ENCODE results near the gene CES4A. TPM values are rescaled to one million over a fixed set of nuclear protein-coding genes. Genes with fewer than 3 reads are reported as not detected.

The CES4A gene
- total RNA-seq, 1 donor from 2014 or later: 1.2 TPM

DNA sequence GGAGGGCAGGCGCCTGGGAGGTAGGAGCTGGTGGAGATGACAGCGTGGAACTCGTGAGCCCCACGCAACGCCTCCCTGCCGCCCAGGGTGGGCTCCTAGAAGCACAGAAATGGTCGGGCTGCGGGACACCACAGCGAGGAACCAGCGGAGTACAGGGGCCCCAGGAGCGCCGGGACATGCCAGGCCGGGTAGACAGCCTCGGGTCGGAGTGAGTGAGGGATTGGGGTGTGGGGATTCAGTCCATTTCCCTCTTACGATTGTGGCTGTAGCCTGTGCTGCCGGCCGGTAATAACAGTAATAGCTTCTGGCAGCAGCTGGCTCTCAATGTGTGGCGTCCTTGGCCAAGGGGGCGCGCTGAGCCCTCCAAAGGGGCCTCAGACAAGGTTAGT lies 39.6 kb upstream of the CES4A start:
- H3K4me2 ChIP-seq (ENCODE audit: low read length): peak overlapping the region; percentile 90
- Mint-ChIP-seq H3K9me3 (ENCODE audit: unreplicated experiment) (peaks cover 8% of the 10 kb centered on the region), H3K4me1 (ENCODE audit: low read depth, unreplicated experiment) (peaks cover 2% of the 10 kb centered on the region), H3K36me3 (ENCODE audit: low read depth, unreplicated experiment) (peaks cover 5% of the 10 kb centered on the region), H3K4me3 (ENCODE audit: unreplicated experiment) (no peak overlapping the region), H3K27me3 (ENCODE audit: low read depth, unreplicated experiment) (peaks cover 25% of the 10 kb centered on the region), H3K27ac (ENCODE audit: unreplicated experiment) (no peak overlapping the region)
- no peaks in the 10 kb centered on the region for H4K20me1 ChIP-seq (ENCODE audit: insufficient read depth, low read length)
- FAIRE-seq: no peak
- no peaks in the 10 kb centered on the region for H3K79me2 ChIP-seq (ENCODE audit: insufficient read depth, low read length)
- H2AFZ ChIP-seq (ENCODE audit: low read depth, low read length): peak overlapping the region; percentile 83
- H3K27ac ChIP-seq (ENCODE audit: low read depth, low read length): no peak overlapping the region
- no peak overlapping the region for H3K4me3 ChIP-seq (ENCODE audit: insufficient read depth, low read depth, low read length)
- H3K27me3 ChIP-seq (ENCODE audit: insufficient read depth, low read length): peaks cover 20% of the 10 kb centered on the region
- TF ChIP-seq EZH2 (IDR thresholded peaks at IDR 0.05; ENCODE audit: insufficient read depth, low read length) (peak; percentile 80), CTCF (IDR thresholded peaks at IDR 0.05; ENCODE audit: insufficient read depth, low read depth, low read length) (no peak)
- no peaks in the 10 kb centered on the region for H3K36me3 ChIP-seq (ENCODE audit: insufficient read depth, low read length)
- H3K9ac ChIP-seq (ENCODE audit: low read length): no peak overlapping the region
- no peak for DNase-seq (ENCODE audit: low read depth)
- H3K9me3 ChIP-seq (ENCODE audit: insufficient read depth, low read depth, low read length): no peaks in the 10 kb centered on the region
- peaks cover 9% of the 10 kb centered on the region for H3K4me1 ChIP-seq (ENCODE audit: insufficient read depth, low read length)

DNA sequence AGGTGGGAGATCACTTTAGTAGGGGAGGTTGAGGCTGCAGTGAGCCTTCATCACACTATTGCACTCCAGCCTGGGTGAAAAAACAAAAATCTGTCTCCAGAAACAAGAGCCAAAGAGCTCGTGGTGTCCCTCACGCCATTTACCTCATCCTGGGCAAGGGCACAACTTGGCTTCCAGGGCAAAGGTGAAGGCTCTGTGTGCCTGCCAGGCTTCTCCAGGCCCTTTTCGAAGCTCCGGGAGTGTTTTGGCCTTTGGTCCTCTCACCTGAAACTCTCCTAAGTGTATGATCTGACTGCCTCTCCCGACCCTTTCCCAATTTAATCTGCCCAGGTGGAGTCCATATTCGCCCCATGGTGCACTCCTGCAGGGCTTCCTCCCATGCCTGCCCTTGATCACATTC lies 38.9 kb upstream of the CES4A start:
- Histone ChIP-seq H3K36me3 (ENCODE audit: insufficient read depth, low read length) (no peaks in the 10 kb centered on the region), H3K27ac (ENCODE audit: low read depth, low read length) (no peak overlapping the region), H3K27me3 (ENCODE audit: insufficient read depth, low read length) (peaks cover 20% of the 10 kb centered on the region), H3K4me2 (ENCODE audit: low read length) (no peak overlapping the region), H3K79me2 (ENCODE audit: insufficient read depth, low read length) (no peaks in the 10 kb centered on the region), H3K4me1 (ENCODE audit: insufficient read depth, low read length) (peaks cover 9% of the 10 kb centered on the region), H4K20me1 (ENCODE audit: insufficient read depth, low read length) (no peaks in the 10 kb centered on the region), H3K9me3 (ENCODE audit: insufficient read depth, low read depth, low read length) (no peaks in the 10 kb centered on the region), H2AFZ (ENCODE audit: low read depth, low read length) (no peak overlapping the region), H3K9ac (ENCODE audit: low read length) (no peak overlapping the region), H3K4me3 (ENCODE audit: insufficient read depth, low read depth, low read length) (no peak overlapping the region)
- H3K4me3 Mint-ChIP-seq (ENCODE audit: unreplicated experiment): no peak overlapping the region
- FAIRE-seq: no peak
- H3K4me1 Mint-ChIP-seq (ENCODE audit: low read depth, unreplicated experiment): peaks cover 4% of the 10 kb centered on the region
- peaks cover 3% of the 10 kb centered on the region for H3K36me3 Mint-ChIP-seq (ENCODE audit: low read depth, unreplicated experiment)
- H3K27me3 Mint-ChIP-seq (ENCODE audit: low read depth, unreplicated experiment): peaks cover 23% of the 10 kb centered on the region
- DNase-seq (ENCODE audit: low read depth): no peak
- TF ChIP-seq EZH2 (IDR thresholded peaks at IDR 0.05; ENCODE audit: insufficient read depth, low read length): no peak
- no peak for TF ChIP-seq CTCF (IDR thresholded peaks at IDR 0.05; ENCODE audit: insufficient read depth, low read depth, low read length)
- no peak overlapping the region for H3K27ac Mint-ChIP-seq (ENCODE audit: unreplicated experiment)
- peaks cover 8% of the 10 kb centered on the region for H3K9me3 Mint-ChIP-seq (ENCODE audit: unreplicated experiment)

DNA sequence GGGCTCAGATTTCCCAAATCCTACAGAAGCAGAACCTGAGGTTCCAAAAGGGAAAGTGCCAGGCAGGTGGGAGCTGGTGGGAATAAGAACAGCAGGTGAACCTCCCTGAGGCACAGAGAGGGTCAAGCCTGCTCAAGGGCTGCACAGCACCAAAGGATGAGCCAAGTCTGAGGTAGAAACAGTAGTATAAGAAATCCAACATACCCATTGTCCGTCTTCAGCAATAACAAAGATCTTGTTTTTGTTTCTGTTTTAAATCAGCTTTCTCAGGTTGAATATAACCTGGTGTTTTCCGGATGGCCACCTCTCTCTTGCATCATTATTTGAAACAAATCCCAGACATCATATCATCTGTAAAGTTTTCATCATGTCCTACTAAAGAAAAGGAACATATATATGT lies 38.0 kb upstream of the CES4A start:
- H3K9me3 Mint-ChIP-seq (ENCODE audit: unreplicated experiment): peaks cover 8% of the 10 kb centered on the region
- TF ChIP-seq EZH2 (IDR thresholded peaks at IDR 0.05; ENCODE audit: insufficient read depth, low read length) (no peak), CTCF (IDR thresholded peaks at IDR 0.05; ENCODE audit: insufficient read depth, low read depth, low read length) (no peak)
- peaks cover 4% of the 10 kb centered on the region for H3K4me1 Mint-ChIP-seq (ENCODE audit: low read depth, unreplicated experiment)
- H3K27ac Mint-ChIP-seq (ENCODE audit: unreplicated experiment): no peak overlapping the region
- no peak overlapping the region for H3K4me3 ChIP-seq (ENCODE audit: insufficient read depth, low read depth, low read length)
- peaks cover 20% of the 10 kb centered on the region for H3K27me3 ChIP-seq (ENCODE audit: insufficient read depth, low read length)
- no peak for DNase-seq (ENCODE audit: low read depth)
- H3K27me3 Mint-ChIP-seq (ENCODE audit: low read depth, unreplicated experiment): peaks cover 23% of the 10 kb centered on the region
- peaks cover 9% of the 10 kb centered on the region for H3K4me1 ChIP-seq (ENCODE audit: insufficient read depth, low read length)
- H3K9ac ChIP-seq (ENCODE audit: low read length): no peak overlapping the region
- no peaks in the 10 kb centered on the region for H3K79me2 ChIP-seq (ENCODE audit: insufficient read depth, low read length)
- H3K4me3 Mint-ChIP-seq (ENCODE audit: unreplicated experiment): no peak overlapping the region
- H4K20me1 ChIP-seq (ENCODE audit: insufficient read depth, low read length): no peaks in the 10 kb centered on the region
- no peak for FAIRE-seq
- no peak overlapping the region for H3K4me2 ChIP-seq (ENCODE audit: low read length)
- H3K36me3 Mint-ChIP-seq (ENCODE audit: low read depth, unreplicated experiment): peaks cover 3% of the 10 kb centered on the region
- no peaks in the 10 kb centered on the region for H3K36me3 ChIP-seq (ENCODE audit: insufficient read depth, low read length)
- H3K9me3 ChIP-seq (ENCODE audit: insufficient read depth, low read depth, low read length): no peaks in the 10 kb centered on the region
- no peak overlapping the region for H3K27ac ChIP-seq (ENCODE audit: low read depth, low read length)
- no peak overlapping the region for H2AFZ ChIP-seq (ENCODE audit: low read depth, low read length)

Data from astrocyte (in vitro differentiated cells and primary cell).